NCI-H1436 treated with DMSO at 0.1 percent for 48 hours (cell line): ENCODE data around the gene LMNA.
"Not testable (repeated sequence)": the region's sequence is repeated elsewhere in the genome, so short reads cannot be mapped to it uniquely, and the experiment has no call there.

Source experiments
- DNase-seq: peaks from one replicate; lab custom pipeline; 2025; lab: John Stamatoyannopoulos, UW

LMNA gene

GRCh38 chr1:156104861-156105832 is 9.4 kb upstream of the LMNA start:
- no peak for DNase-seq

- DNase-seq: no peak
Observed at GRCh38 chr1:156106624-156107488, 7.7 kb upstream of the LMNA start.

- no peak for DNase-seq
Observed at GRCh38 chr1:156108057-156108456, 6.5 kb upstream of the LMNA start.

- DNase-seq: no peak
Observed at GRCh38 chr1:156108664-156109241, 5.8 kb upstream of the LMNA start.

GRCh38 chr1:156110252-156110651 is 4.3 kb upstream of the LMNA start:
- no peak for DNase-seq

- DNase-seq: no peak
Observed at GRCh38 chr1:156111355-156111962, 3.1 kb upstream of the LMNA start.

GRCh38 chr1:156112276-156113137 is 2.0 kb upstream of the LMNA start:
- DNase-seq: no peak

- DNase-seq: no peak
Observed at GRCh38 chr1:156113282-156113950, 1.1 kb upstream of the LMNA start.

- DNase-seq: no peak
Observed at GRCh38 chr1:156114919-156115513, 505 bp downstream of the LMNA start.

GRCh38 chr1:156115514-156116374 is 1.2 kb downstream of the LMNA start:
- no peak for DNase-seq

- DNase-seq: not testable (repeated sequence)
Observed at GRCh38 chr1:156116731-156117130, 2.2 kb downstream of the LMNA start.

GRCh38 chr1:156117414-156118176 is 3.1 kb downstream of the LMNA start:
- DNase-seq: no peak

GRCh38 chr1:156118177-156118868 is 3.8 kb downstream of the LMNA start:
- no peak for DNase-seq

GRCh38 chr1:156119503-156120209 is 5.1 kb downstream of the LMNA start:
- DNase-seq: no peak

GRCh38 chr1:156120318-156120717 is 5.8 kb downstream of the LMNA start:
- DNase-seq: no peak

GRCh38 chr1:156121005-156121404 is 6.5 kb downstream of the LMNA start:
- DNase-seq: not testable (repeated sequence)

GRCh38 chr1:156121457-156121856 is 6.9 kb downstream of the LMNA start:
- DNase-seq: no peak
